Activated T-cell treated with anti-CD3 and anti-CD28 coated beads, Interleukin-2, amount 50 U/mL, for 4 hours (primary cell): ENCODE data around the gene TNFRSF8. TPM values are rescaled to one million over a fixed set of nuclear protein-coding genes. Genes with fewer than 3 reads are reported as not detected.
"Not testable (repeated sequence)": the region's sequence is repeated elsewhere in the genome, so short reads cannot be mapped to it uniquely, and the experiment has no call there.

Experiments used
- ATAC-seq, 2 donors: fragments of 200-7000 bp; cut with Tn5 transposase; one replicate each; pipeline ENCODE4 v1.10.0; 2021
- DNase-seq: peaks from one replicate; pipeline ENCODE4 v3.0.0-alpha.2; 2020
- H3K27me3 Mint-ChIP-seq: one replicate; pipeline ENCODE4 v1.8.0; 2021; ENCODE audit warnings: low read depth, mixed read lengths
- H3K36me3 Mint-ChIP-seq: one replicate; pipeline ENCODE4 v1.8.0; 2022; ENCODE audit warnings: mixed read lengths; ENCODE audit not compliant: insufficient read depth
- H3K4me1 Mint-ChIP-seq: one replicate; pipeline ENCODE4 v1.8.0; 2021; ENCODE audit warnings: low read depth, mixed read lengths
- H3K4me3 Mint-ChIP-seq: one replicate; pipeline ENCODE4 v1.8.0; 2021; ENCODE audit warnings: mild to moderate bottlenecking, moderate library complexity, mixed read lengths
- H3K9me3 Mint-ChIP-seq: one replicate; pipeline ENCODE4 v1.8.0; 2021; ENCODE audit warnings: mixed read lengths
- total RNA-seq, 3 donors: library from RNA; stranded (reverse); gene quantifications; one replicate each; pipeline ENCODE4 v1.2.1, GENCODE V29; 2021

Gene TNFRSF8
- total RNA-seq, 3 donors from 2014 or later, result 13.7 to 17.5 (median 14.9) TPM

DNA sequence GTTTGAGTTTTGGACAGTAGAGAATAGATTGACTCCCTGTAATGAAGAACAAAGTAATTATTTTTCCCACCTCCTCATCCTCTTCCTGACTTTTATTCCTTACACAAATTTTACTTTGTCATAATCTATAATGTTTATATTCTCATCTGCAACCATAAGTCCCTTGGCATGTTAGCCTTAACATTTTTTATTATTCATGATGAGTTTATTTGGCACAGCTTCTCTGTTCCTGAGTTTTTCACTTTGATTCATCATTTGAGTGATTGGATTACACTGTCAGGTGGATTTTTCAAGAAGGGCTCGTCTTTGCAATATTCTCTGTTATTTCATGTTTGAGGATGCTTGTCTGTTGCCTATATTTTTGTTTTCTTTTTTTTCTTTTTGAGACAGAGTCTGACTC, 35.7 kb downstream of the TNFRSF8 start:
- ATAC-seq (no peak), DNase-seq (no peak)
- Mint-ChIP-seq H3K27me3 (no peaks in the 10 kb centered on the region), H3K36me3 (no peaks in the 10 kb centered on the region), H3K4me1 (peaks cover 8% of the 10 kb centered on the region), H3K4me3 (no peak overlapping the region), H3K9me3 (peaks cover 4% of the 10 kb centered on the region)

GRCh38 chr1:12099610-12100009, 36.5 kb downstream of the TNFRSF8 start:
- H3K36me3 Mint-ChIP-seq, result no peaks in the 10 kb centered on the region
- no peaks in the 10 kb centered on the region for H3K27me3 Mint-ChIP-seq
- H3K4me1 Mint-ChIP-seq, result peaks cover 8% of the 10 kb centered on the region
- H3K4me3 Mint-ChIP-seq, result no peak overlapping the region
- no peak for DNase-seq
- ATAC-seq, result no peak
- H3K9me3 Mint-ChIP-seq, result peaks cover 4% of the 10 kb centered on the region

- Mint-ChIP-seq H3K4me1 (peaks cover 8% of the 10 kb centered on the region), H3K27me3 (no peaks in the 10 kb centered on the region), H3K36me3 (no peaks in the 10 kb centered on the region), H3K9me3 (peaks cover 4% of the 10 kb centered on the region), H3K4me3 (no peak overlapping the region)
- DNase-seq (no peak), ATAC-seq (no peak)
Observed at GRCh38 chr1:12100071-12100470, 37.0 kb downstream of the TNFRSF8 start.

DNA sequence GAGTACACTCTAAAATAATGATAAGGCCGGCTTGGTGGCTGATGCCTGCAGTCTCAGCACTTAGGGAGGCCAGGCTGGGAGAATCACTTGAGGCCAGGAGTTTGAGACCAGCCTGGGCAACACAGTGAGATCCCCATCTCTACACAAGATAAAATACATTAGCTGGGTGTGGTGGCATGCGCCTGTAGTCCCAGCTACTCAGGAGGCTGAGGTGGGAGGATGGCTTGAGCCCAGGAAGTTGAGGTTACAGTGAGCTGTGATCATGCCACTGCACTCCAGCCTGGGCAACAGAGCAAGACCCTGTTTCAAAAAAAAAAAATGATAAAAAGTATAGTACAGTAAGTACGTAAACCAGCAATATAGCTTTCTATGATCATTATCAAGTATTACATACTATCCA, 38.0 kb downstream of the TNFRSF8 start:
- not testable (repeated sequence) for H3K9me3 Mint-ChIP-seq, DNase-seq, H3K27me3 Mint-ChIP-seq, H3K36me3 Mint-ChIP-seq, ATAC-seq, H3K4me1 Mint-ChIP-seq, H3K4me3 Mint-ChIP-seq

DNA sequence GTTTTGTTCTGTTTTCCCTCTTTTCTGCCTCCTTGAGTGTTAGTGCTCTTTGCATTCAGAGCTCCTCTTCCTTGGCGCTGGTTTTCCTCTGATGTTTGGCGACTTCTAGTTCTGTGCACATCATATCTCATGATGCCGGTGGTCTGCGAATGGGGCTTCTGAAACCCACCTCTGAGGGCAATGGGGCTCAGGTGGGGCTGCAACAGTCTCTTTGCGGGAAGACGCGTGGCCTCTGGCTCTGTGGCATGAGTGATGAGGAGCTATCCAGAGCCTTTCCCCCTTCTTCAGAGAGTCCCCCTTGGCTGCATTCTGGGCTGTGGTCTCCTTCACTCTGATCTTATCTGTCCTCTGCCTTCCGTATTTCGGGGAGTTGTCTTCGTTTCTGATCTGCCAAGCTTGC, 39.0 kb downstream of the TNFRSF8 start:
- no peak for DNase-seq
- no peak overlapping the region for H3K4me3 Mint-ChIP-seq
- ATAC-seq, result no peak
- H3K9me3 Mint-ChIP-seq, result peaks cover 4% of the 10 kb centered on the region
- H3K27me3 Mint-ChIP-seq, result no peaks in the 10 kb centered on the region
- H3K36me3 Mint-ChIP-seq, result no peaks in the 10 kb centered on the region
- H3K4me1 Mint-ChIP-seq, result peaks cover 8% of the 10 kb centered on the region

GRCh38 chr1:12104417-12104816, 41.3 kb downstream of the TNFRSF8 start:
- Mint-ChIP-seq H3K9me3 (no peaks in the 10 kb centered on the region), H3K4me3 (no peak overlapping the region), H3K36me3 (no peaks in the 10 kb centered on the region), H3K27me3 (no peaks in the 10 kb centered on the region), H3K4me1 (peaks cover 8% of the 10 kb centered on the region)
- DNase-seq (no peak), ATAC-seq (no peak)

DNA sequence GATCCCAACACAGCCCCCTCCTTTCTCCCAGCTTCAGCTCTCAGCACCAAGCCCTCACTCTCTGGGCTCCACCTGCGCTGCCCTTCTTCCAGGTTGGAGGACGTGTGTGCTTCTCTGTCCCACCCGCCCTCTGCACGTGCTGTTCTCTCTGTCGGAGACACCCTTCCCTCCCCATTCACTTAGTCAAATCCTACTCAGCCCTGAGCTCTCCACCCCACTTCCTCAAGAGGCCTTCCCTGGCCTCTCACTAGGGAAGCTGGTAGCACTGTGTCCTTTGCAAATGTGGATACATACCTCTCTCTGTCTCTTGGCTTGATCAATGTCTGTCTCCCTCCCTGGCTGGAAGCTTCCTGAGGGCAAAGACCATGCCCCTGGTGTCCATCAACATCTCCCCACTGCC, 43.0 kb downstream of the TNFRSF8 start:
- ATAC-seq, result no peak
- H3K27me3 Mint-ChIP-seq, result no peaks in the 10 kb centered on the region
- H3K4me3 Mint-ChIP-seq, result no peak overlapping the region
- H3K4me1 Mint-ChIP-seq, result peaks cover 8% of the 10 kb centered on the region
- H3K36me3 Mint-ChIP-seq, result no peaks in the 10 kb centered on the region
- no peaks in the 10 kb centered on the region for H3K9me3 Mint-ChIP-seq
- no peak for DNase-seq

- not testable (repeated sequence) for H3K36me3 Mint-ChIP-seq, H3K27me3 Mint-ChIP-seq, H3K4me3 Mint-ChIP-seq, DNase-seq, H3K9me3 Mint-ChIP-seq, H3K4me1 Mint-ChIP-seq, ATAC-seq
Observed at GRCh38 chr1:12106861-12107260, 43.8 kb downstream of the TNFRSF8 start.

DNA sequence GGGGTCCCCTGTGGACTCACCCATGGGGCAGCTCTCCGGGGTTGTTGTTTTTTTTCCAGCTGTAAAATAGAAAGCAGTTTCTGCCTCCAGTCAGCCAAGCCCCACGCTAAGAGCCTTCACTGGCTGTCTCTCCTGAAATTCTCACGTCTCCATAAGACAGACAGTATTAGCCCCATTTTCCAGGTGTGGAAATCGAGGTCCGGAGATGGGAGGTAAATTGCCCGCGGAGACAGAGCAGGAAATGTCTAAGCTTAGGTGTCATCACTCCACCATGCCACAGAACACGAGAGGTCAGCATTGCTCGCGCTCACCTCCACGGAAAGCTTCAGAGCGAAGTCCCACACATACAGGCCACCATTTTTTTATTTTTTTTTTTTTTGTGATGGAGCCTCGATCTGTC, 44.6 kb downstream of the TNFRSF8 start:
- no peaks in the 10 kb centered on the region for H3K36me3 Mint-ChIP-seq
- no peaks in the 10 kb centered on the region for H3K27me3 Mint-ChIP-seq
- ATAC-seq (no peak), DNase-seq (no peak)
- H3K4me3 Mint-ChIP-seq, result no peak overlapping the region
- H3K4me1 Mint-ChIP-seq, result peaks cover 2% of the 10 kb centered on the region
- H3K9me3 Mint-ChIP-seq, result no peaks in the 10 kb centered on the region

GRCh38 chr1:12109901-12110300, 46.8 kb downstream of the TNFRSF8 start:
- ATAC-seq, result no peak
- peaks cover 4% of the 10 kb centered on the region for H3K4me1 Mint-ChIP-seq
- no peaks in the 10 kb centered on the region for H3K9me3 Mint-ChIP-seq
- DNase-seq, result no peak
- no peak overlapping the region for H3K4me3 Mint-ChIP-seq
- H3K27me3 Mint-ChIP-seq, result no peaks in the 10 kb centered on the region
- no peaks in the 10 kb centered on the region for H3K36me3 Mint-ChIP-seq

DNA sequence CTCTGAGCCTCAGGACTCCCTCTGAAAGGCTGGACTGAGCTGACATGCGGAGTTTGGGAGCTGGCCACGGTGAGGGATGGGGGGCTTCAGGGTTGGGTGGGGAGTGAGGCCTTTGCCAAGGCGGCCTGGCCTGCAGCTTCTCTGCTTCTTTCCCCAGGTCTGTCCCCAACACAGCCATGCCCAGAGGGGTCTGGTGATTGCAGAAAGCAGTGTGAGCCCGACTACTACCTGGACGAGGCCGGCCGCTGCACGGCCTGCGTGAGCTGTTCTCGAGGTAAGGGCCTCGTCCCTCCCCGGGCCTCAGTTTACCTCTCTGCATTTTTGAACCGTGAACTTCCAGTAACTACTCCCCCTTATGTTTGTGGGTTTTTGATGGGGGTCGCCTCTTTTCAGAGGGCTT, 48.6 kb downstream of the TNFRSF8 start:
- Mint-ChIP-seq H3K9me3 (no peaks in the 10 kb centered on the region), H3K27me3 (no peaks in the 10 kb centered on the region), H3K4me3 (no peak overlapping the region), H3K4me1 (peaks cover 4% of the 10 kb centered on the region), H3K36me3 (no peaks in the 10 kb centered on the region)
- ATAC-seq (no peak), DNase-seq (no peak)

- peaks cover 4% of the 10 kb centered on the region for H3K4me1 Mint-ChIP-seq
- DNase-seq, result no peak
- ATAC-seq, result no peak
Observed at GRCh38 chr1:12112711-12113161, 49.6 kb downstream of the TNFRSF8 start.

DNA sequence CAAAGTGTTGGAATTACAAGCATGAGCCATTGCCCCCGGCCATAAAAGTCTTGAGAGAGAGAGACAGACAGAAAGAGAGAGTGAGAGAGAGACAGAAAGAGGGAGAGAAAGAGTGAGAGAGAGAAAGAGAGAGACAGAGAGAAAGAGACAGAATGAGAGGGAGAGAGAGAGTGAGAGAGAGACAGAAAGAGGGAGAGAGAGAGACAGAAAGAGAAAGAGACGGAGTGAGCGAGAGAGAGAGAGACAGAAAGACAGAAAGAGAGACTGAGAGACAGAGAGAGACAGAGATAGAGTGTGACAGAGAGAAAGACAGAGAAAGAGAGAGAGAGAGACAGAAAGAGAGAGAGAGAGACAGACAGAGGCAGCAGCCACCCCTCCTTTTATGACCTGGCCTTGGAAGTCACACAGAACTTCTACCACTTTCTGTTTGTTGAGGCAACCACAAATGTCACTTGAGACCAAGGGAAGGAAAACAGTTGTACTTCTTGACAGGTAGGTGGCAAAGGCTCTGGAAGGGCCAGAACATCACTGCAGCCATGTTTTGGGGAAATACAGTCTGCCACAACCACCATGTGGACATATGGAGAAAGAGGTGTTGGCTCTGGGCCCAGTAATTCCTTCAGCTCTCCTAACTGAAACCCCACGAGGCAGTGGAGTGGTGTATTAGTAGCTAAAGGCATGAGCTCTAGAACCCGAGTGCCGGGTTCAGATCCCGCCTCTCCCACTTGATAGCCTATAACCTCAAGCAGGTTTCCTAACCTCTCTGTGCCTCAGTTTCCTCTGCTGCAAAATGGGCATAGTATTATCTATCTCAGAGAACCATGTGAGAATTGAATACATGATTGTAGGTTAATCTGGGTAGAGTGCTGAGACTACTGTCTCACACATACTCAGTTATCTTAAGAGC, 50.6 kb downstream of the TNFRSF8 start:
- DNase-seq (no peak), ATAC-seq (no peak)
- H3K36me3 Mint-ChIP-seq, result no peaks in the 10 kb centered on the region
- H3K4me1 Mint-ChIP-seq, result peaks cover 4% of the 10 kb centered on the region
- H3K9me3 Mint-ChIP-seq, result no peaks in the 10 kb centered on the region
- no peaks in the 10 kb centered on the region for H3K27me3 Mint-ChIP-seq
- no peak overlapping the region for H3K4me3 Mint-ChIP-seq

More at GRCh38 chr1:12112711-12113161, 49.6 kb downstream of the TNFRSF8 start:
- Mint-ChIP-seq H3K27me3 (no peaks in the 10 kb centered on the region), H3K36me3 (no peaks in the 10 kb centered on the region), H3K9me3 (no peaks in the 10 kb centered on the region), H3K4me3 (no peak overlapping the region)

DNA sequence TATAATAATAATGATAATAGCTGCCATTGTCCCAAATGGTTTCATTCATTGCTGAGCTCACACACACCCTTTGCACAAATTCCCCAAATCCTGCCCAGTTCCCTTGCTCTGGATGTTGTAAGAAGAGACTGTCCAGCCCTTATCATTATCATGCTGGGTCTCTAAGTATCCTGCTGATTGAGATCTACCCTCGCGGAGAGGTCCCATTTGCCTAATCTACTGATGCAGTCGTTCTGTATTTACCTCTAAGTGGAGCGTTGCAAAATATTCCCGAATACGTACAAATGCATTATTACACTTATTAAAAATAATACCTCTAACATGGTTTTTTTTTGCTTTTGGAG, 51.2 kb downstream of the TNFRSF8 start:
- ATAC-seq (no peak), DNase-seq (no peak)
- H3K36me3 Mint-ChIP-seq, result no peaks in the 10 kb centered on the region

DNA sequence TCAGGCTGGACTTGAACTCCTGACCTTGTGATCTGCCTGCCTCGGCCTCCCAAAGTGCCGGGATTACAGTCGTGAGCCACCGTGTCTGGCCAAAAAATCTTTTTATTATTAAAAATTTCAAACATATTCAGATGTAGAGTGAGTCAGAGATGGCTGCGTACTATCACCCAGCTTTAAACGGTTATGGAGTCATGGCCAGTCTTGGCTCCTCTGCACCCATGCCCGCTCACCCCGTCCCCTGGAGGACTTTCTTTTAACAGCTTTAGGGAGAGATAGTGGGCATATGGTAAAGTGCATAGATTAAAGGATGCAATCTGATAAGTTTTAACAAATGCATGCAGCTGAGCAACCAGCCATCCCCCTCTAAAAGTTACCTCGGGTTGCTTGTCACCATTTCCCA, 51.8 kb downstream of the TNFRSF8 start:
- H3K27me3 Mint-ChIP-seq, result no peaks in the 10 kb centered on the region
- peaks cover 6% of the 10 kb centered on the region for H3K4me1 Mint-ChIP-seq
- DNase-seq, result no peak
- no peak overlapping the region for H3K4me3 Mint-ChIP-seq
- no peak for ATAC-seq
- H3K36me3 Mint-ChIP-seq, result no peaks in the 10 kb centered on the region
- H3K9me3 Mint-ChIP-seq, result peaks cover under 1% of the 10 kb centered on the region

More for the DNA sequence above, 51.2 kb downstream of the TNFRSF8 start:
- no peak overlapping the region for H3K4me3 Mint-ChIP-seq
- H3K9me3 Mint-ChIP-seq, result no peaks in the 10 kb centered on the region
- H3K27me3 Mint-ChIP-seq, result no peaks in the 10 kb centered on the region
- peaks cover 6% of the 10 kb centered on the region for H3K4me1 Mint-ChIP-seq
